Measurements from ENCODE around the gene LILRB5. TPM values are rescaled to one million over a fixed set of nuclear protein-coding genes. Genes with fewer than 3 reads are reported as not detected.
"Not testable (repeated sequence)": the region's sequence is repeated elsewhere in the genome, so short reads cannot be mapped to it uniquely, and the experiment has no call there.

The LILRB5 gene
- total RNA-seq, 1 experiment from 2014 or later: not detected

DNA sequence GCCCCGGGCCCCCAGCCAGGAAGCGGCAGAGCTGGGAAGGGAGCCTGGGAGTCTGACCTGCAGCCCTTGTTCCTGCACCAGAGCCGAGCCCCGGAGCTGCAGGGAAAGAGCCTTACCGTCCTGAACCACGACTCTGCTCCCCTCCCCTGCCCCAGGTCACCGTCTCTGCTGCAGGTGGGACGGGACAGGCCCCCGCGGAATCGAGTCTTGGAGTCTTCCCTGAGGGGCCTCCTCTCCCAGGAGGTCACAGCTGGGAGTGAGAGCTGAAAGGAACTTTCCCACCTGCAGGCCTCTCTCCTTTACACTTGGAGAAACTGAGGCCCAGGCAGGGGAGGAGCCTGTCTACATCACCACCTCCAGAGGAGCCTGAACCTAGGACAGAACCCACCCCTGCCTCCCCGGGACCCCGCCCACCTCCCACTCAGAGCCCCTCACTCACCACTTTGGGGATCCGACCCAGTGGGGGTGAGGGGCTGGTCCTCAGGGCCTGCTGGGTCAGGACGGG lies 20.1 kb upstream of the LILRB5 start:
- DNase-seq (ENCODE audit: low read depth): not testable (repeated sequence)

- DNase-seq (ENCODE audit: low read depth): no peak
Observed at GRCh38 chr19:54275951-54276350, 18.9 kb upstream of the LILRB5 start.

- DNase-seq (ENCODE audit: low read depth): not testable (repeated sequence)
Observed at GRCh38 chr19:54274516-54274915, 17.4 kb upstream of the LILRB5 start.

GRCh38 chr19:54273821-54274220 lies 16.7 kb upstream of the LILRB5 start:
- DNase-seq (ENCODE audit: low read depth): no peak

DNA sequence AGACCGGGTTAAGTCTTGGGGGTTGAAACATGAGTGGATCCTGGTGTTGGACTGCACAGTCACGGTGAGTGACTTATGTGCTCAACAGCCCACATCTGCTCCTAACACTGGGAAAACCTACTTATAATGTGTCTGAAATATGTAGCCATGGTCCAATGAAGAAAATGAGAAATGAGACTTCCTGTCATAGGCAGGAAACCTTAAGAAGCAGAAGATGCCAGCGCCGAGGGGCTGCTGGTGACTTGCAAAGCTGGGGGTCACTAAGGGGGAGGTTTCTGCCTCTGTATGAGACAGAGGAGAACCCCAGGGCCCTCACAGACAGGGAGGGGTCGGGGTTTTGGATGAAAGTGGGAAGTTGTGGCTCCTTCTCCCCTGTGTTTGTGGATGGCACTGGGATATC lies 15.1 kb upstream of the LILRB5 start:
- not testable (repeated sequence) for DNase-seq (ENCODE audit: low read depth)

- not testable (repeated sequence) for DNase-seq (ENCODE audit: low read depth)
Observed at GRCh38 chr19:54271587-54271986, 14.5 kb upstream of the LILRB5 start.

DNA sequence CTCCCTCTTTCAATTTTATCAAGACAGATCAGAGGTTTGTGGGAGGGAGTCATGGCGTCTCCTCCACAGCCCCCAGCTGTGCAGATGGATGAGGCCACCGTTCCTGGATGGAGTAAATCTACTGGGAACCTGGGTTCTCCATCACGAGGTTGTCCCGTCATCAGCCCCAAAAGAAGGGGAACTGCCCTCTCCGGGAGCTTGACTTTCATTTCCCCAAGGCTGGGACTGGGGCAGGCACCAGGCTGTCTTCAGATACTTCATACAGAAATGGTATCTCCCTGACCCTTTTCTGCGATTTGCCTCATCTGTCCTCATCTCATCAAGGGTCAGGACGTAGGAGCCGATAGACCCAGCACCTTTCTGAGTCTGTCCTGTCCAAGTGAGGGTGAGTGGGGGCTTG lies 14.0 kb upstream of the LILRB5 start:
- no peak for DNase-seq (ENCODE audit: low read depth)

DNA sequence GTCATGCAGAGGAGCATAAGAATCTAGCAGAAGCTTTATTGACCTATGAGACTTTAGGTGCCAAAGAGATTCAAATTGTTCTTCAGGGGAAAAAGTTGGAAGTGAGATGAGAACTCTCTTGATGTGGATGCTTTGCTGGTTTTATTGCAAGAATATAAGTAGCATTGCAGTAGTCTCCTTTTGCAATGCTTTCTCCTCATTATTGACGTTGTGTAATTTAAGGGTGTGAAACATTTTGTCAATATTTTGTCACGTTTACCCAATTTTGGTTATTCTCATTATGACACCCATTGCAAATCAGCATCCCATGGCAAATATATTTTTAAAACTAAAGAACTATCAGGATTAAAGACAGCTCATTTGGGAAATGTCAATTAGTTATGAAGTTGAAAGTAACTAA lies 11.9 kb upstream of the LILRB5 start:
- DNase-seq (ENCODE audit: low read depth): no peak

DNA sequence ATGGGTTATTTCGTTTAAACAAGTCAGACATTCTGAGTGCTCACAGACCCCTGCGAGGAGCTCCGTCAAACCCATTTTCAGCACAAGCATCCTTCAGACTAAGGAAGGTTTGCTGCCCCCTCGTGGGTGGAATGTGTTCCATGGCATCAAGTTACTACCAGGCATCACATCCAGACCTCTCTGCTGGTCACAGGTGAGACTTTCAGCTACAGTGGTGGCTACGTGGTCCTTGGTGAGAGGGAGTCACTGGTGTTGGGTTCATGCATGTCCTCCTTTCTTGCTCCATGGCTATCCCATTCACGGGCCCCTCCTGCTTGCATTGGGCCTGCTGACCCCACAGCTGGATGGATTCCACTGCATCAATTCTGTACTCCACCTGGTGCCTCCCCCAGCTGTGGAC lies 9.1 kb upstream of the LILRB5 start:
- DNase-seq (ENCODE audit: low read depth): peak; percentile 53

DNA sequence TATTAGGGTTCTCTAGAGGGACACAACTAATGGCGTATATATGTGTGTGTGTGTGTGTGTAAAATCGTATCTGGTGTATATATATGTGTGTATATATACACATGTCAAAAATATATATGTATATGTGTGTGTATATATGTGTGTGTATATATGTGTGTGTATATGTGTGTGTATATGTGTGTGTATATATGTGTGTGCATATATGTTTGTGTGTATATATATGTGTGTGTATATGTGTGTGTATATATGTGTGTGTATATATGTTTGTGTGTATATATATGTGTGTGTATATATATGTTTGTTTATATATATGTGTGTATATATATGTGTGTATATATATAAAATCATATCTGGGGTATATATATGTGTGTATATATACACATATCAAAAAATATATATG lies 5.4 kb upstream of the LILRB5 start:
- no peak for DNase-seq (ENCODE audit: low read depth)

GRCh38 chr19:54262066-54262465 lies 5.0 kb upstream of the LILRB5 start:
- DNase-seq (ENCODE audit: low read depth): no peak

DNA sequence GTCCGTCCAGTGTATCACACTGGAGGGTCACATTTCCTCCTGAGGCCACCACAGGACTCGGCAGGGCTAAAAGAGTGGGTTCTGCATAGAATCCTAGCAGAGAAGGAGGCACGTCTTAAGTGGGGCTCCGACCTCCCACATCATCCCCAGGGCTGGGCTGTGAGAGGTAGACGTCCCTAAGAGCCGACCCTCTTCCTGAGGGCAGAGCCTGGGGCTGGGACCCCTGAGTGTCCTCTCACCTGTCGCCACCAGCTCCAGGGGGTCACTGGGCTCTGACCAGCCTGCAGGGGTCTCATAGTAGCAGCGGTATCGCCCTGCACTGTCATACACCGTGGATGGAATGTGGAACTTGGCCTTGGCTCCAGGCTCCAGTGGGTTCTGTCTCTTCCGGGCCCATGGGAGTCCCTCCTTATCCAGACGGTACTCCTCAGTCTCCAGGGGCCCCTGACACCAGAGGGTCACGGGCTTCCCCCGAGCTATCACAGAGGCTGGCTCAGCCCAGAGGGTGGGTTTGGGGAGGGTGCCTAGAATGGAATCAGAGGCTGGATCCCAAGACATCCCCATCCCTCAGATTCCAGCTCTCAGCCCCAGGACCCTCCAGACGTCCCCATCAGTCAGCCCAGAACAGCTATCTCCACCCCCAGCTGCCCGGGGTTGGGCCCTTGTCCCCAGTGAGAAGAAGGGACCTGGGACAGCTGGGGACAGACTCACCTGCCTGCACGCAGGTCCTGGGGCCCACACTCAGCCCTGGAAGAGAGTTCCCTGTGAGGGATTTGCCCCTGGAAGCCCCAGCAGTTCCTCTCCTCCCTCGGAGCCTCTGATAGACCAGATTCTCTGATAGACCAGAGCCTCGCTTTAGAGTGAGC lies 590 bp downstream of the LILRB5 start:
- DNase-seq (ENCODE audit: low read depth): no peak

GRCh38 chr19:54255105-54255775 lies 1.8 kb downstream of the LILRB5 start:
- no peak for DNase-seq (ENCODE audit: low read depth)

DNA sequence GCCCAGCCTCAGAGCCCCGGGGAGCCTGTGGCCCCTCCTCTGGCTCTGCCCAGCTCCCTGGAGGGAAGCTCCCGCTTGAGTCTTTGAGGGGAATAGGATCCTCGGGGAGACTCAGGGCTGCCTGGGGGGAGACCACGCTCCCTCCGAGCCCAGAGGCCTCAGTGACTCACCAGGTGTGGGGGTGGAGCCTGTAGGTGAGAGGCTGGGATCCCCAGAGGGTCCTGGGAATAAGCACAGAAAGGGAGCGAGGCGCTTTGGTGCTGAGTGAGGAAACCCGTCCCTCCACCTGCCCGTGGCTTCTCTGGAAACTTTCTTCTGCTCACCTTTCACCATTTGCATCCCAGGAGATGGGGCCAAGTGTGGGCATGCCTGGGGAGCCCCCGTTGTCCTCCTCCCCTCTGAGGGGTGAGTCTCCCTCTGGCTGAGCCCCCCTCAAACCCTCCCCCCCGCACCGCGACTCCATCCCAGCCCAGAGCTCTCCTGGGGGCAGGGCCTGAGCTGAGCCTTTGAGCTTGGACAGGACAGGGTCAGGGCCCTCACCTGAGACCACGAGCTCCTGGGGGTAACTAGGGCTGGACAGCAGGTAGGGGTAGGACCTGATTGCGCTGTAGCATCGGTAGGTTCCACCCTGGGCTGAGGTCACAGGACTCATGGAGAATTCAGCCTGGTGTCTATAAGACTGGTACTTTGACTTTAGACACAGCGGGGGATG lies 2.7 kb downstream of the LILRB5 start:
- no peak for DNase-seq (ENCODE audit: low read depth)

DNA sequence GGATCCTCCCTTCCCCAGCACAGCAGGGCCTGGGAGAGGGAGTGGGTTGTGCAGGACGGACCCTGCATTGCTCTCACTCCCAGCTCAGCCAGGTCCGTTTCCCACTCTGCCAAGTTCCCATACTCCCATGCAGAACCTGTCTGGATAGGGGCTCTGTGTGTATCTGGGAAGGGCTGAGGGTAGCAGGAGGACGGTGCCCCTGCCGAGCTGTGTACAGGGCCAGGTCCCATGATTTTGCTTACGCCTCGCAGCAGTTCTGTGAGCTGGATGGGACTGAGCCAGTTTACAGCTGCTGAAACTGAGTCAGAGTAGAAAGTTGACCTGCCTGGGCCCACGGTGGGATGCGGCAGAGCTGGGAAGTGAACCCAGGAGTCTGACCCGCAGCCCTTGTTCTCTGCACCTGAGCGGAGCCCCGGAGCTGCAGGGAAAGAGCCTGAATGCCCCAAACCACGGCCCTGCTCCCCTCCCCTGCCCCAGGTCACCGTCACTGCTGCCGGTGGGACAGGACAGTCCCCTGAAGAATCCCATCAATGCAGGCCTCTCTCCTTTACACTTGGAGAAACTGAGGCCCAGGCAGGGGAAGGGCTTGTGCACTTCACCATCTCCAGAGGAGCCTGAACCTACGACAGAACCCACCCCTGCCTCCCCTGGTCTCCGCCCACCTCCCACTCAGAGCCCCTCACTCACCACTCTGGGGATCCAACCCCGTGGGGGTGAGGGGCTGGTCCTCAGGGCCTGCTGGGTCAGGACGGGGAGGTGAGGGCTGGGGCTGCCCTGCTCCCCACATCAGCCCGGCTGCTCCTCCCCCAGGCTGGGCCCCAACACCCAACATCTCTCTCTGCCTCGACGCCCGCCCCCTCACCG lies 3.5 kb downstream of the LILRB5 start:
- DNase-seq (ENCODE audit: low read depth): no peak

- DNase-seq (ENCODE audit: low read depth): no peak
Observed at GRCh38 chr19:54252845-54253244, 4.2 kb downstream of the LILRB5 start.

DNA sequence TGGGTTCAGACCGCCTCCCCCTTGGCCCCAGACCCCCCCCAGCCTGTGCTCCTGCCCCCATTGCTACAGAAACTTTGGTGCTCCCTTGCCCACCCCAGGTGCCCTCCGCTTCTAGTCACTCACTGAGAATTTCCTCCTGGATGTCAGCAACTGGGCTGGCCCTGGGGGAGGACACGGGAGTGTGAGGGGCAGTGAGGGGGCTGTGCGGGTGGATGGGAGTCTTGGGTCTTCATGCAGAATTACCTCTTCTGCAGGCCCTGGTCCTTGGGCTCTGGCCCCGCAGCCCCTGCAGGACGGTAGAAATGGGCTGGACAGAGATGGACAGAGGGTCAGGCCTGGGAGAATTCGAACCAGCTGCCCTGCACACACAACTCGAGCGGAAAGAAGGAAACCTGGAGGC lies 4.8 kb downstream of the LILRB5 start:
- no peak for DNase-seq (ENCODE audit: low read depth)

DNA sequence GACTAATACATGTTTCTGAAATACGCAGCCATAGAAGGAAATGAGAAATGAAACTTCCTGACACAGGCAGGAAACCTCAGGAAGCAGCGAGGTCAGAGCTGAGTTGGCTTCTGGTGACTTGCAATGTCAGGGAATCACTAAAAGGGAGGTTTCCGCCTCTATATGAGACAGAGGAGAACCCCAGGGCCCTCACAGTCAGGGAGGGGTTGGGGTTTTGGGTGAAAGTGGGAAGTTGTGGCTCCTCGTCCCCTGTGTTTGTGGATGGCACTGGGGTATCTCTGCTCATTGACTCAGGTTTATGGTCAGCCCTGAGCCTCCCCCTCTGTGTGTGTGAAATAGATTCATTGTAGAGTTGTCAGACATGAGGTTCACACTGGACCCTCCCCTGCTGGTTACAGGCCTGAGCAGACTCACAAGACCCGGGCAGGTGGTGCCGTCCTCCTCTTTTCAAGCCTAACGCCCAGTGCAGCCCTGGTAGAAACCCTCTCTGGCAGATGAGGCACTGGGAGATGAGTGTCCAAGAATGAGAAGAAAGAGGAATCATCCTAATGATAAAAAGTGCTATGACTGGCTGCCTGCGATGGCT lies 9.0 kb downstream of the LILRB5 start:
- peak; percentile 64 for DNase-seq (ENCODE audit: low read depth)

- no peak for DNase-seq (ENCODE audit: low read depth)
Observed at GRCh38 chr19:54247106-54247930, 9.8 kb downstream of the LILRB5 start.

GRCh38 chr19:54245936-54246335 lies 11.1 kb downstream of the LILRB5 start:
- no peak for DNase-seq (ENCODE audit: low read depth)
